Fibroblast of lung (primary cell): ENCODE data around the gene SLC44A1. TPM values are rescaled to one million over a fixed set of nuclear protein-coding genes. Genes with fewer than 3 reads are reported as not detected.

Source experiments
- DNase-seq, 2 donors: peaks; one replicate each; pipeline versions ENCODE4 v3.0.0 to v3.0.0-alpha.2; 2010; ENCODE audit warnings: low read depth in 2 of 2
- H2AFZ ChIP-seq: 2 replicates; pipeline ENCODE4 v1.5.1; 2012; ENCODE audit warnings: low read length, control low read depth, inconsistent platforms
- H3K27ac ChIP-seq: 2 replicates; pipeline ENCODE4 v1.5.1; 2011; ENCODE audit warnings: low read length, control low read depth; ENCODE audit not compliant: insufficient read depth
- H3K27me3 ChIP-seq: 2 replicates; pipeline ENCODE4 v1.5.1; 2011; ENCODE audit warnings: mild to moderate bottlenecking, low read length; ENCODE audit not compliant: control insufficient read depth, insufficient read depth
- H3K36me3 ChIP-seq: 2 replicates; pipeline ENCODE4 v1.5.1; 2011; ENCODE audit warnings: low read length; ENCODE audit not compliant: control insufficient read depth, insufficient read depth
- H3K4me1 ChIP-seq: 2 replicates; pipeline ENCODE4 v1.5.1; 2011; ENCODE audit warnings: low read length; ENCODE audit not compliant: control insufficient read depth, insufficient read depth; ENCODE audit errors: extremely low read depth
- H3K4me2 ChIP-seq: 2 replicates; pipeline ENCODE4 v1.5.1; 2011; ENCODE audit warnings: low read length, control low read depth; ENCODE audit not compliant: insufficient read depth; ENCODE audit errors: extremely low read depth
- H3K4me3 ChIP-seq, 4 experiments: fragments of 200-600 bp in 1 of 4; sonication (generic) in 1 of 4; replicated peaks in 1 of 4; 2 replicates each; pipeline ENCODE4 v1.5.1; 2011 to 2016; ENCODE audit warnings: low read length in 4 of 4, low read depth in 3 of 4, mild to moderate bottlenecking in 3 of 4, control low read depth in 2 of 4, inconsistent platforms in 1 of 4, mixed read lengths in 1 of 4; ENCODE audit not compliant: insufficient read depth in 1 of 4; ENCODE audit errors: control extremely low read depth in 1 of 4
- H3K79me2 ChIP-seq: 2 replicates; pipeline ENCODE4 v1.5.1; 2012; ENCODE audit warnings: mild to moderate bottlenecking, low read length, inconsistent platforms; ENCODE audit not compliant: control insufficient read depth, insufficient read depth
- H3K9ac ChIP-seq: 2 replicates; pipeline ENCODE4 v1.5.1; 2011; ENCODE audit warnings: mild to moderate bottlenecking, low read length, control low read depth; ENCODE audit not compliant: insufficient read depth
- H3K9me3 ChIP-seq: 2 replicates; pipeline ENCODE4 v1.5.1; 2012; ENCODE audit warnings: low read depth, low read length; ENCODE audit not compliant: control insufficient read depth, insufficient read depth
- H4K20me1 ChIP-seq: 2 replicates; pipeline ENCODE4 v1.5.1; 2011; ENCODE audit warnings: low read length; ENCODE audit not compliant: control insufficient read depth, insufficient read depth; ENCODE audit errors: extremely low read depth
- EZH2 ChIP-seq: IDR thresholded peaks from 2 replicates; pipeline ENCODE4 v1.5.1; 2012; ENCODE audit warnings: low read length, control low read depth, mild to moderate bottlenecking; ENCODE audit errors: missing control alignments
- polyA plus RNA-seq, 2 donors: library from polyadenylated mRNA; depleted of rRNA in 1 of 2; stranded (reverse) in 1 of 2; unstranded in 1 of 2; fragments of >200 nt; gene quantifications; 2 replicates each; pipeline ENCODE4 v1.2.1, GENCODE V29; 2011 to 2012; ENCODE audit warnings: missing spikeins in 1 of 2
- total RNA-seq: library from RNA; depleted of rRNA; stranded (reverse); fragments of >200 nt; gene quantifications from 2 replicates; pipeline ENCODE4 v1.2.1, GENCODE V29; 2014
- TF ChIP-seq, protein P1 (sequence below), 2 donors: IDR thresholded peaks in 1 of 2; conservative IDR thresholded peaks in 1 of 2; 1 replicate in 1 of 2; 2 replicates in 1 of 2; pipeline ENCODE4 v1.5.1; 2011 to 2012; ENCODE audit warnings: low read length in 2 of 2, control low read depth in 1 of 2, inconsistent platforms in 1 of 2, low read depth in 1 of 2, mild to moderate bottlenecking in 1 of 2

Gene SLC44A1
- total and polyA plus RNA-seq, 2 donors (not counting 1 experiment from before 2014, with no cell fraction given) = 35.9 to 54.2 TPM

GRCh38 chr9:105392531-105392930 lies 148.1 kb downstream of the SLC44A1 start:
- Histone ChIP-seq H4K20me1 (no peaks in the 10 kb centered on the region), H3K9ac (no peak overlapping the region), H3K9me3 (no peaks in the 10 kb centered on the region), H3K4me2 (no peak overlapping the region), H3K27ac (no peak overlapping the region), H2AFZ (no peak overlapping the region), H3K4me1 (no peaks in the 10 kb centered on the region), H3K36me3 (no peaks in the 10 kb centered on the region), H3K4me3 (no peak overlapping the region), H3K27me3 (no peaks in the 10 kb centered on the region), H3K79me2 (no peaks in the 10 kb centered on the region)
- DNase-seq = no peak
- TF ChIP-seq, protein P1, sequence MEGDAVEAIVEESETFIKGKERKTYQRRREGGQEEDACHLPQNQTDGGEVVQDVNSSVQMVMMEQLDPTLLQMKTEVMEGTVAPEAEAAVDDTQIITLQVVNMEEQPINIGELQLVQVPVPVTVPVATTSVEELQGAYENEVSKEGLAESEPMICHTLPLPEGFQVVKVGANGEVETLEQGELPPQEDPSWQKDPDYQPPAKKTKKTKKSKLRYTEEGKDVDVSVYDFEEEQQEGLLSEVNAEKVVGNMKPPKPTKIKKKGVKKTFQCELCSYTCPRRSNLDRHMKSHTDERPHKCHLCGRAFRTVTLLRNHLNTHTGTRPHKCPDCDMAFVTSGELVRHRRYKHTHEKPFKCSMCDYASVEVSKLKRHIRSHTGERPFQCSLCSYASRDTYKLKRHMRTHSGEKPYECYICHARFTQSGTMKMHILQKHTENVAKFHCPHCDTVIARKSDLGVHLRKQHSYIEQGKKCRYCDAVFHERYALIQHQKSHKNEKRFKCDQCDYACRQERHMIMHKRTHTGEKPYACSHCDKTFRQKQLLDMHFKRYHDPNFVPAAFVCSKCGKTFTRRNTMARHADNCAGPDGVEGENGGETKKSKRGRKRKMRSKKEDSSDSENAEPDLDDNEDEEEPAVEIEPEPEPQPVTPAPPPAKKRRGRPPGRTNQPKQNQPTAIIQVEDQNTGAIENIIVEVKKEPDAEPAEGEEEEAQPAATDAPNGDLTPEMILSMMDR (conservative IDR thresholded peaks at IDR 0.05 in 1 of 2, IDR thresholded peaks at IDR 0.05 in 1 of 2; ENCODE audit: low read depth in 1 of 2, low read length in 2 of 2) = no peak
- no peak for TF ChIP-seq EZH2

DNA sequence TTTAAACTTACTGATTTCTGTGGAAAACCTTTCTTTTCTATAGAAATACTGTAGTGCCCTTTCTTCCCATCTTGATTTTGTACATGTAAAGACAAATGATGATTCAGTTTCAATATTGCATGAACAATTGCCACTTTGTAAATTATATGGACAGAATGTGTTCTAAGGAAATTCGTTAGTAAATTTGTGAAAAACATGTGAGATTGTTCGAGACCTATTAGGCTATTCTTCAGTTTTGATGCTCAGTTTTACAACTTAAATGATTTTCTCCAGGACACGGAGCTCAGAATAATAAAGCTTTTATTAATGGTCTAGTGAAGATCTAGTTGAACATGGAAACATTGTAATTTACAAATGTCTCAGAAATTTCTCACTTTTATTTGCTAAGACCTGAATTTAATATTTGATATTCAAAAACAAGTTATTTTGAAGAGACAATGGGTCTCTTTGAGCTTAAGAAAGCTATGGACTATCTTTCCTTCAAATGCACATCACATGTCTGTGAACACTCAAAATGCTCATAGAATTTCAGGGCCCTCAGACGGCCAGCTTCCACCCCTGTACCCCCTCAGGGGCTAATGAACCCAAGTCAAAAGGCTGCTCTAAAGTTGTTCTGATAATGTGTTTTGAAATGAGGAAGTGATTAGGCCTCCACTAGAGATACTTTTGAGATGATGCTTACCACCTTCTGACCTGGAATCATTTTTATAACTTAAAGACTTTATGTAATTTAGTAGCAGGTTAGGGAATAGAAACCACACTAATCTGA lies 149.3 kb downstream of the SLC44A1 start:
- no peak for DNase-seq
- Histone ChIP-seq H3K4me3 (no peak overlapping the region), H3K9ac (no peak overlapping the region), H3K36me3 (no peaks in the 10 kb centered on the region), H3K27ac (no peak overlapping the region), H4K20me1 (no peaks in the 10 kb centered on the region), H3K4me2 (no peak overlapping the region), H3K9me3 (no peaks in the 10 kb centered on the region), H2AFZ (no peak overlapping the region), H3K27me3 (no peaks in the 10 kb centered on the region), H3K4me1 (no peaks in the 10 kb centered on the region), H3K79me2 (no peaks in the 10 kb centered on the region)
- TF ChIP-seq, protein P1 (conservative IDR thresholded peaks at IDR 0.05 in 1 of 2, IDR thresholded peaks at IDR 0.05 in 1 of 2; ENCODE audit: low read depth in 1 of 2, low read length in 2 of 2) = no peak
- no peak for TF ChIP-seq EZH2

DNA sequence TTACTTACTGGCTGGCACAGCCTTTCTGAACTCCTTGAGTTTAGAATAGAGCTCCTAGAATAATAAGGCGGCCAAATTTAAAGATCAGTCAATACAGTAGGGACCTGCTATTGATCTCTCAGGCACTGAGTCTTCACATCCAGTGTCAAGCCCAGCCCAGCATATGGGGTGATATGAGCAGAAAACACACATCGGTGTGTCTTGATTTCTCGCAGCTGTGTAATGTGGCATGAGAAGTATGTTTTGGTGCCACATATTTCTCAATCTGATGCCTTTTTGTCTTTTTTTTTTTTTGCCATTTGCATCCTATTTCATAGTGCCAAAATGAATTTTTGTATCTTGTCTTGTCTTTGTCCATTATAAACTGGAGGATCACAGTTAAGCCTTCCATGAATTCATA lies 152.0 kb downstream of the SLC44A1 start:
- Histone ChIP-seq H3K79me2 (no peaks in the 10 kb centered on the region), H4K20me1 (no peaks in the 10 kb centered on the region), H2AFZ (no peak overlapping the region), H3K9ac (no peak overlapping the region), H3K27ac (no peak overlapping the region), H3K4me2 (no peak overlapping the region), H3K4me1 (no peaks in the 10 kb centered on the region), H3K4me3 (no peak overlapping the region), H3K36me3 (no peaks in the 10 kb centered on the region), H3K27me3 (no peaks in the 10 kb centered on the region), H3K9me3 (no peaks in the 10 kb centered on the region)
- no peak for DNase-seq
- no peak for TF ChIP-seq EZH2
- TF ChIP-seq, protein P1 (conservative IDR thresholded peaks at IDR 0.05 in 1 of 2, IDR thresholded peaks at IDR 0.05 in 1 of 2; ENCODE audit: low read depth in 1 of 2, low read length in 2 of 2) = no peak
